ENCODE results near the gene CCDC107.

The CCDC107 gene

DNA sequence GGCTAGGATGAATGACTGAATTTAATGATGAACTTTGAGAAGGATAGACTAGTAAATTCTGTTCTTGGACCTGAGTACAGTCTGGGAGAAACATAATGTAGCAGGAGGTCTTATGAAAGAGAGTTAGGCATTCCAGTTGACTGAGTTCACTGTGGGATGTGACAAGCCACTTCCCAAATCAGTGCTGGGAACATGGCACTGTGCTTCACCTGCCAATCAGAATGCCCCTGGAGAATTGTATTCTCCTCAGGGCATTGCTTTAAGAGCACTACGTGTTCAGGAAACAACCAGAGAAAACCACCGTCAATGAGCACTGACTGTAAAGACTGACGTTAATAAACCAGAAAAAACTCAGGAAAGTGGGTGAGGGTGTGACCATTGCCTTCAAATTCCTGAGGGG lies 1.2 kb downstream of the CCDC107 start:
- no peak for DNase-seq (ENCODE audit: extremely low read depth, low read depth)
- TF ChIP-seq, protein P1, sequence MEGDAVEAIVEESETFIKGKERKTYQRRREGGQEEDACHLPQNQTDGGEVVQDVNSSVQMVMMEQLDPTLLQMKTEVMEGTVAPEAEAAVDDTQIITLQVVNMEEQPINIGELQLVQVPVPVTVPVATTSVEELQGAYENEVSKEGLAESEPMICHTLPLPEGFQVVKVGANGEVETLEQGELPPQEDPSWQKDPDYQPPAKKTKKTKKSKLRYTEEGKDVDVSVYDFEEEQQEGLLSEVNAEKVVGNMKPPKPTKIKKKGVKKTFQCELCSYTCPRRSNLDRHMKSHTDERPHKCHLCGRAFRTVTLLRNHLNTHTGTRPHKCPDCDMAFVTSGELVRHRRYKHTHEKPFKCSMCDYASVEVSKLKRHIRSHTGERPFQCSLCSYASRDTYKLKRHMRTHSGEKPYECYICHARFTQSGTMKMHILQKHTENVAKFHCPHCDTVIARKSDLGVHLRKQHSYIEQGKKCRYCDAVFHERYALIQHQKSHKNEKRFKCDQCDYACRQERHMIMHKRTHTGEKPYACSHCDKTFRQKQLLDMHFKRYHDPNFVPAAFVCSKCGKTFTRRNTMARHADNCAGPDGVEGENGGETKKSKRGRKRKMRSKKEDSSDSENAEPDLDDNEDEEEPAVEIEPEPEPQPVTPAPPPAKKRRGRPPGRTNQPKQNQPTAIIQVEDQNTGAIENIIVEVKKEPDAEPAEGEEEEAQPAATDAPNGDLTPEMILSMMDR (IDR thresholded peaks at IDR 0.05; ENCODE audit: low read depth, low read length) = no peak

DNA sequence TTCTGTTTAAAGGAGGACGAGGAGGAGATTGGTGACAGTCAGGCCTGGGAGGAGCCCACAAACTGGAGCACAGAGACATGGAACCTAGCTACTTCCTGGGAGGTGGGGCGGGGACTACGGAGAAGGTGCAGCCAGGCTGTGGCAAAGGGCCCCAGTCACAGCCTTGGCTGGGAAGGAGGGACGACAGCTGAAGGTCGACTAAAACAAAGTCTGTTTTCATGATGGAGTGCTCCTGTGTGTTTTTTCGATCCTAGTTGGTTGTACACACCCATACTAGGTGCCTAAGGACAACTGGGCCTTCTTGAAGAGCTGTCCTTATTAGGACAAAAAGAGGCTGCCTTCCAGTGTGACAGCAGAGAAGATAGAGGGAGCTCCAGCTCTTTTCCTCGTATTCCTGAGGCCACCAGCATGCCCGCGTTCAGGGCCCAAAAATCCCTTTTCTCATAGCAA lies 2.9 kb downstream of the CCDC107 start:
- DNase-seq (ENCODE audit: extremely low read depth, low read depth) = no peak
- TF ChIP-seq, protein P1 (IDR thresholded peaks at IDR 0.05; ENCODE audit: low read depth, low read length) = peak; percentile 65

DNA sequence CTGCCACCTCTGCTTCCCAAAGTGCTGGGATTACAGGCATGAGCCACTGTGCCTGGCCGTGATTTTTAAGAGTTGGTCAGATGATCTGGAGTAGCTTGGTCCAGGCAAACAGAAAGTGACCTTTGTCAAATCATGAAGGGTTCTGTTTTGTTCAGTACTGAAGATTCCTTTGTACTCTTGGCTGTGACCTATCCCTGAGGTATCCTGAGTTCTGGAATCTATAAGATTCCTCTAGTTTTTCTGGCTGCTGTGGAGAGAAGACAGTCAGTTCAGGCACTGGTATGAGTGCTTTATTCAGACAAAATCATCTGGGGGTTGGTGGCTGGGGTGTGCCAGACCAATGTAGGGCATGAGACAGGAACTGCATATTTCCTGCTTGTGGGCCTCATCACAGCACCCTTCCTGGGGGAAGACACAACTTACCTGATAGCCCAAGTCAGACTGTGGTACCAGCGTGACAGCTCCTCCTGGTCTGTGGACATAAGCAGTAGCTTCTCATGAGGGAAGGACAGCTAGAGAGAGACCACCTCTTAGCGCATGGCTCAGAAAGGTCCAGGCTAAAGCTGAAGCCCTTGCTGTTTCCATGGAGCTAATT lies 3.8 kb downstream of the CCDC107 start:
- TF ChIP-seq, protein P1 (IDR thresholded peaks at IDR 0.05; ENCODE audit: low read depth, low read length) = no peak
- no peak for DNase-seq (ENCODE audit: extremely low read depth, low read depth)

DNA sequence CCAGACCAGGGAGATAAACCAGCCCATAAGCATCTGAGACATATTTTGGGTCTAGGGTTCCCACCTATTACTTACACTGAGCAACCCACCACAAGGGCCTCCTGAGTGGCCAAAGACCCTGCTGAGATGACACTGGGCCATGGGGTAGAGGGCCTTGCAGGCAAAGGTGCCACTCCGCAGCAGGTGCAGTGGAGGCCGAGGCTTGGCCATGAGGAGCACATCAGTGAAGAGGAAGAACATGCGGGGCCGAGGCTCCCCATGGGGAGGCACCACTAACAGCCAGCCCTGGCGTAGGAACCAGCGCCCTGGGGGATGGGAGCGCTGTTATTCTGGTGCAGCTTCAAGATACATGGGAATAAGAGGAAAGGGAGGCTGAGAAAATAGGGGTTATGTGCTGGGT lies 4.3 kb downstream of the CCDC107 start:
- DNase-seq (ENCODE audit: extremely low read depth, low read depth) = no peak
- TF ChIP-seq, protein P1 (IDR thresholded peaks at IDR 0.05; ENCODE audit: low read depth, low read length) = no peak

DNA sequence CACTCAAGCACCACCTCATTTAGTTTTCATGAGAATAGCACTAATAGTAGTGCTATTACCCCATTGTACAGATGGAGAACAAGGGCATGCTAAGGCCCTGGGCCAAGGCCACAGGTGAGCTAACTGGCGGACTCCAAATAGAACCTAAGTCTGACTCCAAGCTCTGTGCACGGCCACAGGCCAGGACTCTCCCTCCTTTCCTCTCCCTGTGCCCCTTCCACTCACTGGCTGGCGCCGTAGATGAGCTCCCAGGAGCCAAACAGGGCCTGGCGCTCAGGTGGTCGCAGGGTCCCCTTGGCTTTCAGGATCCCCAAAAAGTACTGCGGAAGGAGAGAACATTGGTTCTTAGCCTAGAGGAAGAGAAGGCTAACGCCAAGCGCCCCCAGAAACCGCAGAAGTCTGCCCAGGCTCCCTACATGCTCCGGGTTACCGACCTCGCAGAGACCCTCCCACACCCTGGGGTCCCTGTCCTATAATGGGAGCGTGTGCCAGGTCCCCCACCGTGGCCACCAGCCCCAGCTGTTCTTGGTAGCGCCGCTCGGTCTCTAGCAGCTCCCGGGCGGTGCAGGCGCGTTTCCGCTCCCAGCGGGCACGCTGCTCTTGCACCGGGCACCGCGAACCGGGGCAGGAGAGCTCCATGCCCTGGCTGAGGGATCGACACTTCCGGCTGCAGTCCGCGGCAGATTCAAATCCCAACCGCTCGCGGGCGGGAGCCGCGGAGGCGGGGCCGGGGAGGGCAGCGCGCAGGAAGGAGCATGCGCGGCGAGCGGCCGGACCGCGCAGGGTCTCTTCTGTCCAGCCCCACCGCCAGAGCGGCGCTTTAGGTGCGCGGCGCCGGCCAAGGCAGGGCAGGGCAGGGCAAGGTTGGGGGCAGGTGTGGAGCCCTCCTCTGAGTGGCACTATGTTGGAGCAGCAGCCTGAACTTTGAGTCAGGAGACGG lies 6.7 kb downstream of the CCDC107 start, which contains the start of gene ARHGEF39:
TSS of gene ARHGEF39 (minus strand) at position 665 of the 940 bp plus-strand sequence. CDS start at position 639, 26 bp downstream.
- no peak for DNase-seq (ENCODE audit: extremely low read depth, low read depth)
- TF ChIP-seq, protein P1 (IDR thresholded peaks at IDR 0.05; ENCODE audit: low read depth, low read length) = peak; percentile 23

DNA sequence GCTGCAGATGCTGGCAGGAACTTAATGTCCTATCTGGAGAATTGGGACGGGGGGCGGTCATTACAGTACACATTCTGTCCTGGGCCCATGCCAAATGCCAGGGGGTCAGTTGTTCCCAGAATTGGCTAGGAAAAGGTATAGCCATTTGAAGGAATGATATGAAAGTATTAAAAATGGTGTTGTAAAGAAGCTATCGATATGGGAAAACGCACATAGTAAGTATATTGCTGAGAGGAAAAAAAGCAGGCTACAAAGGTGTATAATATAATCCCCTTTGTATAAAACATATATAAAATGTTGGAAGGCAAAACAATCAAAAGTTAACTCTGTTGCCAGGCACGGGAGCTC lies 7.4 kb downstream of the CCDC107 start:
- TF ChIP-seq, protein P1 (IDR thresholded peaks at IDR 0.05; ENCODE audit: low read depth, low read length) = no peak
- no peak for DNase-seq (ENCODE audit: extremely low read depth, low read depth)

DNA sequence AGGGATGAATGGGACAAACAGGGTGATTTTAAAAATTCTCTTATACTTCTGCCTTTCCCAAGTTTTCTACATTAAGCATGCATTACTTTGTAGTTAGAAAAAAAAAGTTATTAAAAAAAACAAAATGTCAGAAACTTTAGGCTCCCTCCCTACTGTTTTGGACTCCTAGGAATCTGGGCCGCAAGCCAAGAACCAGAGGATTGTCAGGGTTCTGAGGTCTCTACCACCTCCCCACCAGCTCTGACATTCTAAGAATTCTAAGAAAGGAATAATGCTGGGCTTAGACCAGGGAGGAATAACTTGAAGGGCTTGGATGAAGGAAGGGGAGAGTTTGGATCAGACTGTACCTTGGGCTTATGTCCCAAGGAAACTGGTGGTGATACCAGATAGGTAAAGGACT lies 8.0 kb downstream of the CCDC107 start:
- TF ChIP-seq, protein P1 (IDR thresholded peaks at IDR 0.05; ENCODE audit: low read depth, low read length) = no peak
- no peak for DNase-seq (ENCODE audit: extremely low read depth, low read depth)

All from AG09319 (cell line).